Measurements from ENCODE around the gene ADTRP.

ADTRP gene

DNA sequence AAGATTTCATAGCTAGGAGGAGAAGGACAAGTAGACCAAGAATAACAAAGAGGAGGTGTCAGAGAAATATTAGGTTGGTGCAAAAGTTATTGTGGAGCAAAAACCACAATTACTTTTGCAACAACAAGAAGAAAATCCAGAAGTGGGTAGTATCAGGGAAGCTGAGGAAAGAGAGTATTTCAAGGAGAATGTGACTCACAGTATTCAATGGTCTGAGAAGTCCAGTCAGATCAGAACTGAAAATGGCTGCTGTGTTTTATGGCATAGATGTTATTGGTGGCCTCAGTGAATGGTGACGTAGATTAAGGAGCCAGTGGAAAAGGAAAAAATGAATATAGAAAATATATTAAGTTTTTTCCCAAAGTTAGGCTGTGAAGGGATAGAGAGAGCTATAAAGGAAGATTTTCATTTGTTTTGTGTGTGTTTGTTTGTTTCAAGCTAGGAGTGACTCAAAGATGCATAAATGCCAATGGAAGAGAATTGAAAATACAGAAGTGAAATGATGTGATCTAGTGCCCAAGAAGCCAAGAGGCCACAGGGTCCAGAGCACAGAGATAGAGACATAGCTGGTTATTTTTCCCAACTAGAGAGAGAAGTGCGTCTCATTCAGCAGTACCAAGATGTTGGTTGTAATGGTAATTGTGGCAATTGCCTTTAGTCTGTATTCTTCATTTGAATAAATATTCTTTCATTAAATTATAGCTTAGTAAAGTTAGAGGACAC lies 112.8 kb downstream of the ADTRP start:
- H3K27me3 ChIP-seq (ENCODE audit: low read depth, low read length): no peaks in the 10 kb centered on the region
- no peaks in the 10 kb centered on the region for H3K4me1 ChIP-seq (ENCODE audit: control insufficient read depth in 1 of 2, insufficient read depth in 2 of 2, low read length in 2 of 2)
- no peak overlapping the region for H3K27ac ChIP-seq (ENCODE audit: low read length)
- no peaks in the 10 kb centered on the region for H3K36me3 ChIP-seq (ENCODE audit: control insufficient read depth in 1 of 2, insufficient read depth in 2 of 2, low read length in 2 of 2)
- no peaks in the 10 kb centered on the region for H3K9me3 ChIP-seq (ENCODE audit: control insufficient read depth in 1 of 2, low read length in 2 of 2)
- H3K4me3 ChIP-seq (ENCODE audit: low read depth in 1 of 2, low read length in 2 of 2): no peak overlapping the region
